CD4-positive, alpha-beta T cell treated with Interleukin-2 at 100 ng/mL for 4 hours (primary cell): ENCODE data around the gene DPY19L1.
A peak's percentile ranks its signal among the peaks of the same experiment; 100 is the strongest.
"Not testable (repeated sequence)": the region's sequence is repeated elsewhere in the genome, so short reads cannot be mapped to it uniquely, and the experiment has no call there.

Source experiments
- DNase-seq: peaks from one replicate; pipeline ENCODE4 v3.0.0-alpha.2; 2020; ENCODE audit warnings: low spot score

DPY19L1 gene

DNA sequence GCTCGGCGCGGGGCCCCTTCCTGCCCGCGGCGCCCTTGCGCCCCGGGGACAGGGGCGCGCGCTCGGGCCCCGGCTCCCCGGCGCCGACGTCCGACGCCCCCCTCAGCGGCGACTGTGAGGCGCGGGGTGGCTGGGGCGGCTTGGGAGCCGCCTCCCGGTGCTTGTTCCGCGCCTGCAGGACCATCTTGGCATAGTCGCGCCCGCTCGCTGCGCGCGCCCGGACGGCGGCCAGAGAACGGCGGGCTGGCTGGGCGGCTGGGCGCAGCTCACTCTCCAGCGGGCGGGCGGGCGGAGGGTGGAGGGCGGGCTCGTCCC lies at the start of gene DPY19L1:
Gene DPY19L1 (minus strand): TSS at position 275 of the 315 bp plus-strand sequence. CDS start 91 bp downstream, at position 184.
- no peak for DNase-seq

- not testable (repeated sequence) for DNase-seq
Observed at GRCh38 chr7:35079517-35079916, 42.2 kb upstream of the DPY19L1 start.

DNA sequence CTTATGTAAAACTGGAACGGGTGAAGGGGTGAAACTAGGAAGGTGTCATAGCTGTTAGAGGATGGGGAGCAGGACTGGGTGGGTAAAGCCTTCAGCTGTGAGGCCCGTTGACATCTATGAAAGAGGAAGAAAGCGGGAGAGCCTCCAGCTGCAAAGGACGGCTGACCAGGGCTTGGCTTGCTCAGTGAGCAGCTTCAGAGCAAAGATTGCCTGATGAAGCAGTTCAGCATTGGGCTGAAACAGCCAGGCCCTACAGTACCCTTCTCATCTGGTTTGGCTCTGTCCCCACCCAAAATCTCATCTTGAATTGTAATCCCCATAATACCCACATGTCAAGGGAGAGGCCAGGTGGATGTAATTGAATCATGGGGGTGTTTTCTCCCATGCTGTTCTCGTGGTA lies 36.7 kb upstream of the DPY19L1 start:
- DNase-seq = not testable (repeated sequence)

- DNase-seq = not testable (repeated sequence)
Observed at GRCh38 chr7:35072950-35073827, 35.9 kb upstream of the DPY19L1 start.

- DNase-seq = not testable (repeated sequence)
Observed at GRCh38 chr7:35069084-35069483, 31.8 kb upstream of the DPY19L1 start.

DNA sequence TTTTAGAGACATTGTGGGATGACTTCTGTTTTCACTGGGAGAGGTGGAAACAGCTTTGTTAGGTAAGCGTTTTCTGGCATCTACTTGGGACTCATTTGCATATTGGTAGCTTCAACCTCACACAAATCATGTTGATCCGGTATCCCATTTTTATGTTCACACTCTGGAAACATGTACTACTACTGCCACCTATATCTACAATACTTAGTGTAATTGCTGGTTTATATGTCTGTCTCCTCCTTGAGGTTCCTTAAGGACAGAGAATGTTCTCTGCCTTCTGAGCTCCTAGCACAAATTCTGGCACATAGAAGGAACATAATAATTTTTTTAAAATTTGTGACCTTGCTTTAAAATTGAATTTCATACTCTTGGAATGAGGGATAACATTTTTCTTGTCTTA lies 28.1 kb upstream of the DPY19L1 start:
- not testable (repeated sequence) for DNase-seq

- DNase-seq = not testable (repeated sequence)
Observed at GRCh38 chr7:35058571-35058970, 21.3 kb upstream of the DPY19L1 start.

GRCh38 chr7:35057505-35058451 lies 20.5 kb upstream of the DPY19L1 start:
- not testable (repeated sequence) for DNase-seq

DNA sequence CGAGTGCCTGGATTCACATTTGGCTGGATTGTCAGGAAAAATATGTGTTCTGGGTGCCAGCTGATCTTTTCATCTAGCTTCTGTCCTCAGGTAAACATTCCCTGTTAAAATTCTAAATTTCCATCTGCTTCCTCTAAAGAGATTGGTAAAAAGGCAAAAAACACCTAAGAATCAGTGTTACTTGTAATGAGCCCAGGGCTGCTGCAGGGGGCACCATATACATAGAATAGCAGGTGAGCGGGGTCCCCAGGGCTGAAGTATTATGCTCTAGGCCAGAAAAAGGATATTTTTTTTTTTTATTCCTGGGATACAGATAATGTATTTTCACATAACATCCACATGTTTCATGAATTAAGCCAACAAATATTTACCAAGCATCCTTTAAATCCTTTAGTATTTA lies 18.4 kb upstream of the DPY19L1 start:
- DNase-seq = not testable (repeated sequence)

- DNase-seq = not testable (repeated sequence)
Observed at GRCh38 chr7:35053488-35054175, 16.3 kb upstream of the DPY19L1 start.

GRCh38 chr7:35048390-35048789 lies 11.1 kb upstream of the DPY19L1 start:
- not testable (repeated sequence) for DNase-seq

DNA sequence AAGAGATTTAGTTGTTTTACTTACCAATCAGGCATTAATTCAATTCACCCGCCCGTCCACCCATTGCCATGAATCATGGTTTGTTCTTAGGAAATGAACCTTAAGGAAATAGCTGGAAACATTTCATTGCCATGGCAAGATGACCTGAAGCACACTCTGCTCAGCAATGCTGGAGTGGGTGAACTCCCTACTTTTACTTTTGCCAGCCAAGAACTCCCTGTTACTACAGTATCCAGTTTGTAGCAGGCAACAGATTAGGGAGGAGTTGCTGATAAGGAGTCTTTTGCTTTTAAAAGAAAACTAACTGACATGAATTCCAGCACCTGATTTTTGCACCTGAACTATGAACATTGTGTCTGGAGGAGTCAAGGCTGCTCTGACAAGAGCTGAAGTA lies 10.6 kb upstream of the DPY19L1 start:
- not testable (repeated sequence) for DNase-seq

GRCh38 chr7:35047263-35047911 lies 10.1 kb upstream of the DPY19L1 start:
- DNase-seq = not testable (repeated sequence)

- DNase-seq = not testable (repeated sequence)
Observed at GRCh38 chr7:35043301-35043700, 6.0 kb upstream of the DPY19L1 start.

GRCh38 chr7:35040906-35041305 lies 3.6 kb upstream of the DPY19L1 start:
- DNase-seq = no peak

GRCh38 chr7:35039343-35039742 lies 2.1 kb upstream of the DPY19L1 start:
- DNase-seq = no peak

DNA sequence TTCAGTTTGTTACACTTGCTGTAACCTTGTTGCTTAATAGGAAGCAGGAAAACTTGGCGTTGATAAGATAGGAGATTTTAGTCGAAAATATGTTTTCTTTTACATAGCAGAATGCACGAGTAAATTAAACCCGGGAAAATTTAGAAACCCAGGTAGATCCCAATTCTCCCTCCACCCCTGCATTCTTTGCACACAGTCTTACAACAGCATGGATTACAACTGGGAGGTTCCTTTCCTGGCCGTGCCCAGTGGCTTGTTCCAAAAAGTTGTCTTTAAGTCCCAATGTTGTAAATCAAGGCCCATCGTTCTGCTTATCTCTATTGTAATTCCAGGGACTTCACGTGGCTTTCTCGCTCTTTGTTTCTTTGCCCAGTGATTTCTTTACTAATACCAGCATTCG lies 1.1 kb upstream of the DPY19L1 start:
- DNase-seq = no peak

DNA sequence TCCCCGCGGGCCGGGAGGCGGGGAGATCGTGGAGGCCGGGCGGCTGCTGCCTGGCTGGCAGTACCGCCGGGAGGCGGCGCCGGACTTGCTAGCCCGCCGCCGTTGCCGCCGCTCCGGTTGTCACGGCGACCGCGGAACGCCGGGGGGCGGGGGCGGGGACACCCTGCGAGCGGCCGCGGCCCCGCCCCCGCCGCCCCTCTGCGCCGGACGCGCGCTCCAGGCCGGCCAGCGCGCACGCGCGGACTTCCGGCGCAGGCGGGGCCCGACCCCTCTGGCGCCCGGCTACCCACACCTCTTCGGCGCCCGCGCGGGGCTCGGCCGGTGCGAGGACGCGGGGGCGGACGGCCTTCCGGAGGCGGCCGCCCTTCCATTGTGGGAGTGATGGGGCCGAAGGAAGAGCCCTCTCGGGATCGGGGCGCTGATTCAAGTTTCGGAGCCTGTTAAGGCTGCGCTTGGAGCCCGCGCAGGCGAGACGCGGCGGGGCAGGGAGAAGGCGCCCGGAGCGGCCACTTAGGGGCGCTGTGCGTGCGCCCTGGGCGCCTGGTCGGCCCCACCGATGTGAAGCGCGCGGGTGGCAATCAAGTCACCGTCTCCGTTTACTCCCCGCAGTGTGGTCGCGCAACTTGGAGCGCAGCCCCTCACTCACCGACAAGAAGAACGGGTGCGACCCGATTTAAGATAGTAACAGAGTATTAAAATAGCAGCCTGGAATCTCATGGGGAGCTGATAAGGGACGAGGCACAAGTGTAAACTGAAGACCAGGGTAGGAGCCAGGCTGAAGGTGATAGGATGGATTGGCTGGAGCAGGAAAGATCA lies 449 bp upstream of the DPY19L1 start:
- peak; percentile 90 for DNase-seq

GRCh38 chr7:35036361-35037171 lies 719 bp downstream of the DPY19L1 start:
- peak; percentile 47 for DNase-seq

DNA sequence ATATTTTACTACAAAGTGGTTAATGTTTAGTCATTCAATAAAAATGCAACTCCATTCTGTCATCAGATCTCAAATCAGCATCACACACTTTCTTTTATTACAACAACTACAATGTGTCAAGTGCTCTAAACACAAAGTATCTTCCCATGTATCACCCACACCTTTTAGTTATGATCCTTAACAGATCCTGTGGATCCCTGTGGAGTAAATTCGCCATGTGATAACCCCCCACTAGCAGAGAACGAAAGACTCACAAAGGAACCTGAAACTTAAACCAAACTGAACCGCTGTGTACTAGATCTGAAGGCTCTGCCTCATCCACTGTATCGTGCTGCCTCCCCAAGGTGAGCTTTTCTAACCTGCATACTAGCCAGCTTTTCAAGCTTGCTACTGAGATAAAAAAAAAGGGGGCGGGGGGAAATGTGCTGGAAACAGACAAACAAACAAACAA lies 1.7 kb downstream of the DPY19L1 start:
- DNase-seq = peak; percentile 51
